ENCODE measurements around the gene CARNS1.

- TF ChIP-seq, protein P1, sequence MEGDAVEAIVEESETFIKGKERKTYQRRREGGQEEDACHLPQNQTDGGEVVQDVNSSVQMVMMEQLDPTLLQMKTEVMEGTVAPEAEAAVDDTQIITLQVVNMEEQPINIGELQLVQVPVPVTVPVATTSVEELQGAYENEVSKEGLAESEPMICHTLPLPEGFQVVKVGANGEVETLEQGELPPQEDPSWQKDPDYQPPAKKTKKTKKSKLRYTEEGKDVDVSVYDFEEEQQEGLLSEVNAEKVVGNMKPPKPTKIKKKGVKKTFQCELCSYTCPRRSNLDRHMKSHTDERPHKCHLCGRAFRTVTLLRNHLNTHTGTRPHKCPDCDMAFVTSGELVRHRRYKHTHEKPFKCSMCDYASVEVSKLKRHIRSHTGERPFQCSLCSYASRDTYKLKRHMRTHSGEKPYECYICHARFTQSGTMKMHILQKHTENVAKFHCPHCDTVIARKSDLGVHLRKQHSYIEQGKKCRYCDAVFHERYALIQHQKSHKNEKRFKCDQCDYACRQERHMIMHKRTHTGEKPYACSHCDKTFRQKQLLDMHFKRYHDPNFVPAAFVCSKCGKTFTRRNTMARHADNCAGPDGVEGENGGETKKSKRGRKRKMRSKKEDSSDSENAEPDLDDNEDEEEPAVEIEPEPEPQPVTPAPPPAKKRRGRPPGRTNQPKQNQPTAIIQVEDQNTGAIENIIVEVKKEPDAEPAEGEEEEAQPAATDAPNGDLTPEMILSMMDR (IDR thresholded peaks at IDR 0.05) = no peak
- no peak for TF ChIP-seq POLR2AphosphoS5 (IDR thresholded peaks at IDR 0.05)
- TF ChIP-seq EP300 (IDR thresholded peaks at IDR 0.05) = no peak
- no peak for TF ChIP-seq POLR2A (IDR thresholded peaks at IDR 0.05)
Observed at GRCh38 chr11:67440229-67441097, 25.0 kb downstream of the CARNS1 start.

Data from upper lobe of left lung (tissue), 4 donors.